HG03342 (cell line): ENCODE measurements around the gene LEMD1.
A peak's percentile ranks its signal among the peaks of the same experiment; 100 is the strongest.

Experiments used
- ATAC-seq: cut with Tn5 transposase; IDR thresholded peaks from one replicate; pipeline ENCODE4 v1.9.1; 2021; ENCODE audit warnings: mild to moderate bottlenecking, moderate library complexity; ENCODE audit not compliant: unreplicated experiment

The LEMD1 gene

DNA sequence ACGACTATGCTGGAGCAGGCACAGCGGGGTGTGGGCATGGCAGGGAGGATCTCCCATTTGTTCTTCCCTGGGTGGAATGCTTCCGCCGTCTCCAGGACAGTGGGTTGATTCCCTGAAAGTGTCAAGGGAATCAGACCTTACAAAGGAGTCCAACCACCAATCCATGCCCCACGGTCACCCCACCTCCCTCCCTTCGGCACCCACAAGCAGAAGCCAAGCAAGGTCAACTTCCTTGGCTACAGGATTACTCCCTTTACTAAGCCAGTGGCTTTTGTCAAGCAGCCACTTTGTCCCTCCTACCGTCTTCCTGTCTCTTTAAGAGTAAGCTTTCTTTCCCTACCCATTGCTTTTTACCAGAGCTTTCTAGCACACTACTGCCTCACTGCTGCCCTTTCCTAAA is 84.4 kb downstream of the LEMD1 start:
- no peak for ATAC-seq

DNA sequence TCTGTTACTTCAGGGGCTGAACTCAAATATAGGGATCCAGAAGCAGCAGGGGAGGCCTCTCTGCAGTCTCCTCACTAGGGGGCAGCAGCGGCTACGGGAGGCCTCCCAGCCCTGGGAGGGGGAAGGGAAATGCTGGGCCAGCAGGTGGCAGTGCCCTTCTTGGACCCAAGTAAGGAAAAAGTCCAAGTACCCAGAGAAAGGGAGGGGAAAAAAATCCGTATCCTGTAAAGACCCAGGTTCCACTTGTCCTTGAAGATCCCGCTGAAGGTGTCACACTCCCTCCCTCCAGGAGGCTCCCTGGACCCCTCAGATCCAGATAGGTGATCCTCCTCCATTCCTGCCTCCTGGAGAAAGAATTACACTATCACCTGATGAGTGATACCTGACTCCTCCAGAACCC is 86.2 kb downstream of the LEMD1 start:
- peak; percentile 57 for ATAC-seq

DNA sequence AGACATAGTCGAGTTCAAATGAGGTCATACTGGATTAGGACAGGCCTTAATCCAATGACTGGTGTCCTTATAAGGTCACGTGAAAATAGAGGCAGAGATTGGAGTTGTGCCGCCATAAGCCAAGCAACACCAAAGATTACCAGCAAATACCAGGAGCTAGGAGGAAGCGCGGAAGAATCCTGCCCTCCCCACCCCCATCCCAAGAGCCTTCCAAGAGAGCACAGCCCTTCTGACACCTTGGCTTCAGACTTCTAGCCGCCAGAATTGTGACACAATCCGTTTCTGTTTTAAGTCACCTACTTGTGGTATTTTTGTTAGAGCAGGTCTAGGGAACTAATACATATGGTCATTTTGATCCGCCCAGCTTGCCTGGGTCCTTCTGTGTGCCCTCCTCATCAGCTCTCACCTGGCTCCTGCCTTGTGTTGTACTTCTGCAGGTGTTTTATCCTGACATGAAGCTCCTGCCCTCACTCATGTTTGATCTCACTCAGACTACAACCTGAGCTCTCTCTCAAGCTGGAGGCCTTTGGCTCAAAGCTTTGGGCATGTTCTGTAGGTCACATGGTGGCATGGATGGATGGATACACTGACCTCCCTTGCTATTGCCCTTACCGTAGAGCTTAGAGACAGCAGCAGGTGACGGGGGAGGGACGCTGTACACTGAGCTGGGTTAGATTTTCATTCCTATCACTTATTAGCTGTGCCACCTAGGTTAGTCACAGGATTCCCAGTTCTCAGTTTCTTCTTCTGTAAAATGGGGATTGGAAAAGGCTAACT is 89.7 kb downstream of the LEMD1 start:
- no peak for ATAC-seq
